BE2C (cell line): Measurements from ENCODE around the gene RBKS.

Source experiments
- DNase-seq: peaks from one replicate; pipeline ENCODE4 v3.0.0-alpha.2; 2020
- H3K27me3 ChIP-seq: fragments of 250-450 bp; sonication (Bioruptor Pico); 2 replicates; pipeline ENCODE4 v1.5.1; 2020; ENCODE audit warnings: mild to moderate bottlenecking
- H3K36me3 ChIP-seq: fragments of 250-450 bp; sonication (Bioruptor Pico); 2 replicates; pipeline ENCODE4 v1.5.1; 2020; ENCODE audit warnings: mild to moderate bottlenecking
- H3K4me1 ChIP-seq: fragments of 250-450 bp; sonication (Bioruptor Pico); 2 replicates; pipeline ENCODE4 v1.5.1; 2020
- H3K4me3 ChIP-seq: 2 replicates; pipeline ENCODE4 v1.5.1; 2011; ENCODE audit warnings: low read depth, low read length
- H3K9me3 ChIP-seq: fragments of 250-450 bp; sonication (Bioruptor Pico); 2 replicates; pipeline ENCODE4 v1.5.1; 2020
- CTCF ChIP-seq: IDR thresholded peaks from 2 replicates; pipeline ENCODE4 v1.5.1; 2012; ENCODE audit warnings: mild to moderate bottlenecking, low read depth, low read length

Gene RBKS

GRCh38 chr2:27782701-27783100, 107.5 kb downstream of the RBKS start:
- DNase-seq, result no peak
- H3K4me3 ChIP-seq, result no peak overlapping the region
- no peaks in the 10 kb centered on the region for H3K9me3 ChIP-seq
- H3K36me3 ChIP-seq, result peaks cover 28% of the 10 kb centered on the region
- H3K27me3 ChIP-seq, result no peaks in the 10 kb centered on the region
- no peak for TF ChIP-seq CTCF
- no peaks in the 10 kb centered on the region for H3K4me1 ChIP-seq

- H3K27me3 ChIP-seq, result no peaks in the 10 kb centered on the region
- no peaks in the 10 kb centered on the region for H3K9me3 ChIP-seq
- peaks cover 39% of the 10 kb centered on the region for H3K36me3 ChIP-seq
- H3K4me3 ChIP-seq, result no peak overlapping the region
- DNase-seq, result no peak
- TF ChIP-seq CTCF, result no peak
- H3K4me1 ChIP-seq, result peaks cover 3% of the 10 kb centered on the region; the same call in 1 of the 2 replicates
Observed at GRCh38 chr2:27781496-27781895, 108.7 kb downstream of the RBKS start.

- H3K27me3 ChIP-seq, result no peaks in the 10 kb centered on the region
- no peak overlapping the region for H3K4me3 ChIP-seq
- DNase-seq, result no peak
- peaks cover 7% of the 10 kb centered on the region for H3K4me1 ChIP-seq
- TF ChIP-seq CTCF, result no peak
- H3K9me3 ChIP-seq, result no peaks in the 10 kb centered on the region
- H3K36me3 ChIP-seq, result peaks cover 50% of the 10 kb centered on the region
Observed at GRCh38 chr2:27779417-27780055, 110.7 kb downstream of the RBKS start.

- no peak for DNase-seq
- H3K4me3 ChIP-seq, result no peak overlapping the region
- TF ChIP-seq CTCF, result no peak
Observed at GRCh38 chr2:27776696-27777095, 113.5 kb downstream of the RBKS start.

GRCh38 chr2:27776097-27776496, 114.1 kb downstream of the RBKS start:
- H3K4me1 ChIP-seq, result peaks cover 7% of the 10 kb centered on the region
- peak; percentile 63 for DNase-seq
- H3K36me3 ChIP-seq, result peaks cover 47% of the 10 kb centered on the region

More at GRCh38 chr2:27776696-27777095, 113.5 kb downstream of the RBKS start:
- peaks cover 47% of the 10 kb centered on the region for H3K36me3 ChIP-seq
- peaks cover 7% of the 10 kb centered on the region for H3K4me1 ChIP-seq
- H3K27me3 ChIP-seq, result no peaks in the 10 kb centered on the region
- H3K9me3 ChIP-seq, result no peaks in the 10 kb centered on the region

More at GRCh38 chr2:27776097-27776496, 114.1 kb downstream of the RBKS start:
- Histone ChIP-seq H3K9me3 (no peaks in the 10 kb centered on the region), H3K4me3 (no peak overlapping the region), H3K27me3 (no peaks in the 10 kb centered on the region)
- TF ChIP-seq CTCF, result no peak
